IMR-90 (cell line): ENCODE data around the gene IGF1. TPM values are rescaled to one million over a fixed set of nuclear protein-coding genes. Genes with fewer than 3 reads are reported as not detected.

Source experiments
- ATAC-seq: fragments of 200-7000 bp; cut with Tn5 transposase; 2 replicates; pipeline ENCODE4 v1.9.1; 2020; ENCODE audit warnings: low read depth, mild to moderate bottlenecking, moderate library complexity
- BruUV-seq: library from RNA; stranded (reverse); fragments of 400-500 nt; replicated peaks from 2 replicates; lab custom pipeline; 2021; lab: Mats Ljungman, UMichigan
- CTCF ChIA-PET: fragments of 300-600 bp; formaldehyde crosslinking; extraction: SDS; loops from one replicate; lab custom pipeline; 2021; ENCODE audit warnings: antibody characterized with exemption; lab: Yijun Ruan, JAX
- POLR2A ChIA-PET: fragments of 300-600 bp; sonication (Branson Sonifier 250); formaldehyde crosslinking; loops from one replicate; lab custom pipeline; 2022; ENCODE audit warnings: antibody characterized with exemption; ENCODE audit not compliant: unreplicated experiment; lab: Charles Lee
- DNase-seq: peaks from one replicate; pipeline ENCODE4 v3.0.0; 2013
- H2AFZ ChIP-seq: replicated peaks from 2 replicates; pipeline ENCODE3; 2013; ENCODE audit warnings: low read length, mild to moderate bottlenecking; ENCODE audit not compliant: poor library complexity
- H2AK5ac ChIP-seq: 2 replicates; pipeline ENCODE4 v1.6.1; 2013; ENCODE audit warnings: low read depth, low read length, inconsistent platforms
- H2AK9ac ChIP-seq: replicated peaks from 2 replicates; pipeline ENCODE3; 2013; ENCODE audit warnings: mild to moderate bottlenecking, low read depth, low read length, moderate library complexity; ENCODE audit not compliant: poor library complexity
- H2BK120ac ChIP-seq: 2 replicates; pipeline ENCODE4 v1.6.1; 2013; ENCODE audit warnings: low read depth, low read length, inconsistent platforms
- H2BK15ac ChIP-seq: 3 replicates; pipeline ENCODE4 v1.6.1; 2013; ENCODE audit warnings: low read depth, low read length, inconsistent platforms
- H2BK20ac ChIP-seq: 2 replicates; pipeline ENCODE4 v1.6.1; 2013; ENCODE audit warnings: low read depth, mild to moderate bottlenecking, inconsistent platforms, low read length, moderate library complexity
- H2BK5ac ChIP-seq: 2 replicates; pipeline ENCODE4 v1.6.1; 2013; ENCODE audit warnings: mild to moderate bottlenecking, low read depth, low read length, inconsistent platforms; ENCODE audit not compliant: poor library complexity, severe bottlenecking
- H3K14ac ChIP-seq: replicated peaks from 2 replicates; pipeline ENCODE4 v1.6.1; 2013; ENCODE audit warnings: low read depth, low read length, inconsistent platforms
- H3K18ac ChIP-seq: 2 replicates; pipeline ENCODE4 v1.6.1; 2013; ENCODE audit warnings: low read depth, low read length, control low read depth
- H3K23ac ChIP-seq: 2 replicates; pipeline ENCODE4 v1.6.1; 2013; ENCODE audit warnings: low read depth, low read length, inconsistent platforms
- H3K27ac ChIP-seq: 2 replicates; pipeline ENCODE4 v1.5.1; 2013; ENCODE audit warnings: mild to moderate bottlenecking, control low read depth, low read length; ENCODE audit not compliant: insufficient read depth
- H3K27me3 ChIP-seq: 2 replicates; pipeline ENCODE4 v1.6.1; 2013; ENCODE audit warnings: low read length; ENCODE audit not compliant: control insufficient read depth, insufficient read depth
- H3K36me3 ChIP-seq: 2 replicates; pipeline ENCODE4 v1.6.1; 2013; ENCODE audit warnings: low read length, mixed read lengths; ENCODE audit not compliant: control insufficient read depth, insufficient read depth
- H3K4ac ChIP-seq: 2 replicates; pipeline ENCODE4 v1.6.1; 2013; ENCODE audit warnings: low read depth, low read length, inconsistent platforms
- H3K4me1 ChIP-seq: 2 replicates; pipeline ENCODE4 v1.6.1; 2013; ENCODE audit warnings: low read length, mixed read lengths; ENCODE audit not compliant: control insufficient read depth, insufficient read depth
- H3K4me2 ChIP-seq: 2 replicates; pipeline ENCODE4 v1.6.1; 2013; ENCODE audit warnings: low read depth, mild to moderate bottlenecking, control low read depth, low read length, moderate library complexity
- H3K4me3 ChIP-seq: 2 replicates; pipeline ENCODE4 v1.5.1; 2013; ENCODE audit warnings: low read depth, mild to moderate bottlenecking, control low read depth, low read length, moderate library complexity; ENCODE audit not compliant: insufficient read depth
- H3K56ac ChIP-seq: 2 replicates; pipeline ENCODE4 v1.6.1; 2013; ENCODE audit warnings: low read length, inconsistent platforms; ENCODE audit not compliant: insufficient read depth; ENCODE audit errors: extremely low read depth
- H3K79me1 ChIP-seq, 2 experiments: 2 replicates each; pipeline ENCODE4 v1.6.1; 2013; ENCODE audit warnings: low read length in 2 of 2, inconsistent platforms in 1 of 2, low read depth in 1 of 2
- H3K9ac ChIP-seq: 2 replicates; pipeline ENCODE4 v1.6.1; 2013; ENCODE audit warnings: low read depth, low read length, control low read depth
- H3K9me1 ChIP-seq: 2 replicates; pipeline ENCODE4 v1.6.1; 2013; ENCODE audit warnings: low read length, inconsistent platforms; ENCODE audit not compliant: insufficient read depth
- H3K9me3 ChIP-seq: 2 replicates; pipeline ENCODE4 v1.6.1; 2013; ENCODE audit warnings: low read length; ENCODE audit not compliant: control insufficient read depth, insufficient read depth
- H4K20me1 ChIP-seq: 2 replicates; pipeline ENCODE4 v1.6.1; 2013; ENCODE audit warnings: low read length, inconsistent platforms; ENCODE audit not compliant: insufficient read depth
- H4K5ac ChIP-seq: 2 replicates; pipeline ENCODE4 v1.6.1; 2013; ENCODE audit warnings: mild to moderate bottlenecking, low read depth, low read length, control low read depth
- H4K8ac ChIP-seq, 2 experiments: 2 replicates each; pipeline ENCODE4 v1.6.1; 2013; ENCODE audit warnings: low read depth in 2 of 2, low read length in 2 of 2, control low read depth in 1 of 2, inconsistent platforms in 1 of 2
- H4K91ac ChIP-seq: 2 replicates; pipeline ENCODE4 v1.6.1; 2013; ENCODE audit warnings: low read depth, low read length, inconsistent platforms; ENCODE audit not compliant: insufficient read depth
- ELK1 ChIP-seq: fragments of 150-350 bp; IDR thresholded peaks from 2 replicates; pipeline ENCODE4 v1.6.1; 2016; ENCODE audit warnings: low read depth, mild to moderate bottlenecking, low read length, moderate library complexity, borderline replicate concordance
- RFX5 ChIP-seq: IDR thresholded peaks from 2 replicates; pipeline ENCODE4 v1.8.0; 2012; ENCODE audit warnings: low read depth, mild to moderate bottlenecking, low read length, moderate library complexity
- WGBS, 2 experiments: methylation state at CpG; one replicate each; pipeline versions ENCODE4 v1.1.5 to v1.1.7; 2013; ENCODE audit warnings: missing lambda C conversion rate in 2 of 2; ENCODE audit not compliant: insufficient read length in 1 of 2; ENCODE audit errors: extremely low coverage in 2 of 2; 5-methylcytosine and 5-hydroxymethylcytosine counted together
- dilution Hi-C: fragments of 300-500 bp; cut with HindIII; formaldehyde crosslinking; loops from one replicate; pipeline ENCODE4 v1.14.3; 2018; ENCODE audit warnings: low sequenced_read_pairs; ENCODE audit not compliant: unreplicated experiment
- in situ Hi-C: fragments of 300-500 bp; cut with MboI; formaldehyde crosslinking; loops from 3 replicates; pipeline ENCODE4 v1.14.3; 2019; ENCODE audit warnings: low sequenced_read_pairs, inconsistent platforms, mixed read lengths
- intact Hi-C: fragments of 100-400 bp; cut with micrococcal nuclease; formaldehyde crosslinking; loops from 2 replicates; pipeline ENCODE4 v1.10.0; 2022
- polyA plus RNA-seq, 3 experiments: library from polyadenylated mRNA; depleted of rRNA; stranded (reverse); fragments of >200 nt; gene quantifications; 2 replicates each; pipeline ENCODE4 v1.2.3, GENCODE V29; 2012; ENCODE audit warnings: low replicate concordance in 1 of 3
- total RNA-seq: library from RNA; depleted of rRNA; stranded (reverse); fragments of >200 nt; gene quantifications from 2 replicates; pipeline ENCODE4 v1.2.3, GENCODE V29; 2012

IGF1 gene
- total and polyA plus RNA-seq, 2 of the 4 experiments (the other 2 are of a cell fraction), result under 0.01 to 0.12 TPM

DNA sequence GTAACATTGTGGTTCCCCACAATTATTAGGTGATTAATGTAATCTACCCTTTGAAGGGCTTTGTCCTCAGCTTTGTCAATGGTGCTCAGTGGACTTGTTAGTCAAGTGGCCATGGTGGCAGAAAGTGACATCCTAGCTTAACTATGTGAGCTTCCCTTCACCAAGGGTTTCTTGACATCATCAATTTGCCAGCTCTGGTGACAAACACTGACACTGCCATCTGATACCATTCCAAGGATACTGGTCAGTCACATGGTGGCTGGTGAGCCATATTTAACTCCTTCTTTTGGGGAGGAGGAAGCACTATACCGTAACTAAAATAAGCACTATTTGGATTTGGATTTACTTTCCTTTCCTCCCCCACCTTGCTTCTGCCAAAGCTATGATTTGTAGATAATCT lies 115.7 kb downstream of the IGF1 start:
- no peak overlapping the region for H3K18ac ChIP-seq
- dilution Hi-C loops (no loop called here), intact Hi-C loops (no loop called here), in situ Hi-C loops (no loop called here)
- H3K27ac ChIP-seq, result no peak overlapping the region
- H2BK120ac ChIP-seq, result no peak overlapping the region
- H3K79me1 ChIP-seq, result no peaks in the 10 kb centered on the region
- H3K23ac ChIP-seq, result no peak overlapping the region
- DNase-seq (no peak), ATAC-seq (no peak)
- no peaks in the 10 kb centered on the region for H3K36me3 ChIP-seq
- no peak overlapping the region for H3K56ac ChIP-seq
- H2AFZ ChIP-seq, result no peak overlapping the region
- no TSS peak for BruUV-seq
- H4K5ac ChIP-seq, result no peak overlapping the region
- H3K14ac ChIP-seq, result no peak overlapping the region
- no peak overlapping the region for H2AK5ac ChIP-seq
- CTCF ChIA-PET, result interaction anchor here (0.8 kb wide), 1 partner anchor 116 kb away, joined by 4 read pairs; no protein-coding TSS in a partner anchor
- TF ChIP-seq RFX5, result no peak
- TF ChIP-seq ELK1, result no peak
- H2BK15ac ChIP-seq, result no peak overlapping the region
- H3K9me3 ChIP-seq, result no peaks in the 10 kb centered on the region
- H4K91ac ChIP-seq, result no peak overlapping the region
- no peaks in the 10 kb centered on the region; the same call in 1 of the 2 replicates for H3K27me3 ChIP-seq
- no peak overlapping the region for H3K9ac ChIP-seq
- no peak overlapping the region for H2AK9ac ChIP-seq
- H3K4me3 ChIP-seq, result no peak overlapping the region
- POLR2A ChIA-PET, result no interaction called here
- H2BK20ac ChIP-seq, result no peak overlapping the region
- no peaks in the 10 kb centered on the region for H4K20me1 ChIP-seq
- no CpG with 5 or more reads among the region's 1 CpG for WGBS, 2 experiments
- H3K4me1 ChIP-seq, result no peaks in the 10 kb centered on the region
- H3K4ac ChIP-seq, result no peak overlapping the region
- H4K8ac ChIP-seq, result no peak overlapping the region
- H2BK5ac ChIP-seq, result no peak overlapping the region
- no peaks in the 10 kb centered on the region for H3K9me1 ChIP-seq
- no peak overlapping the region for H3K4me2 ChIP-seq
